GM23248 (cell line): ENCODE data around the gene AHI1. TPM values are rescaled to one million over a fixed set of nuclear protein-coding genes. Genes with fewer than 3 reads are reported as not detected.
A peak's percentile ranks its signal among the peaks of the same experiment; 100 is the strongest.

Source experiments
- DNase-seq: peaks from one replicate; pipeline ENCODE4 v3.0.0-alpha.2; 2015
- H2AFZ ChIP-seq: fragments of 200-600 bp; sonication (generic); 2 replicates; pipeline ENCODE4 v1.6.1; 2016; ENCODE audit warnings: antibody characterized with exemption
- H3F3A ChIP-seq: fragments of 200-600 bp; sonication (generic); 2 replicates; pipeline ENCODE4 v1.6.1; 2016; ENCODE audit warnings: mild to moderate bottlenecking, antibody characterized with exemption, mixed run types; ENCODE audit not compliant: insufficient read depth
- H3K27ac ChIP-seq: fragments of 200-600 bp; sonication (generic); 2 replicates; pipeline ENCODE4 v1.5.1; 2016; ENCODE audit warnings: mild to moderate bottlenecking
- H3K27me3 ChIP-seq: fragments of 200-600 bp; sonication (generic); replicated peaks from 2 replicates; pipeline ENCODE4 v1.6.1; 2016; ENCODE audit warnings: mild to moderate bottlenecking; ENCODE audit not compliant: insufficient read depth
- H3K36me3 ChIP-seq: fragments of 200-600 bp; sonication (generic); 2 replicates; pipeline ENCODE4 v1.6.1; 2016; ENCODE audit warnings: low read depth, mild to moderate bottlenecking
- H3K4me1 ChIP-seq: fragments of 200-600 bp; sonication (generic); 2 replicates; pipeline ENCODE4 v1.6.1; 2016; ENCODE audit warnings: mild to moderate bottlenecking; ENCODE audit not compliant: insufficient read depth
- H3K4me2 ChIP-seq: fragments of 200-600 bp; sonication (generic); one replicate; pipeline ENCODE4 v1.6.1; 2016; ENCODE audit warnings: mild to moderate bottlenecking; ENCODE audit not compliant: unreplicated experiment
- H3K4me3 ChIP-seq: fragments of 200-600 bp; sonication (generic); 2 replicates; pipeline ENCODE4 v1.5.1; 2016; ENCODE audit warnings: mild to moderate bottlenecking
- H3K79me2 ChIP-seq: fragments of 200-600 bp; sonication (generic); 2 replicates; pipeline ENCODE4 v1.6.1; 2016; ENCODE audit warnings: mild to moderate bottlenecking; ENCODE audit not compliant: insufficient read depth
- H3K9ac ChIP-seq: fragments of 200-600 bp; sonication (generic); 2 replicates; pipeline ENCODE4 v1.6.1; 2016; ENCODE audit warnings: mild to moderate bottlenecking
- H3K9me2 ChIP-seq: fragments of 200-600 bp; sonication (generic); 2 replicates; pipeline ENCODE4 v1.6.1; 2016; ENCODE audit warnings: mixed run types, mild to moderate bottlenecking, moderate library complexity; ENCODE audit not compliant: insufficient read depth
- H3K9me3 ChIP-seq: fragments of 200-600 bp; sonication (generic); one replicate; pipeline ENCODE4 v1.6.1; 2017; ENCODE audit warnings: low read depth
- H4K20me1 ChIP-seq: fragments of 200-600 bp; sonication (generic); 2 replicates; pipeline ENCODE4 v1.6.0; 2016; ENCODE audit not compliant: insufficient read depth
- EZH2 ChIP-seq: fragments of 200-600 bp; sonication (generic); IDR thresholded peaks from 2 replicates; pipeline ENCODE4 v1.6.1; 2018; ENCODE audit warnings: antibody characterized with exemption, mild to moderate bottlenecking; ENCODE audit not compliant: insufficient read depth, poor library complexity, severe bottlenecking
- EZH2phosphoT487 ChIP-seq: fragments of 200-600 bp; sonication (generic); IDR thresholded peaks from 2 replicates; pipeline ENCODE4 v1.6.1; 2018; ENCODE audit warnings: antibody characterized with exemption, moderate library complexity, mild to moderate bottlenecking, low read depth; ENCODE audit not compliant: insufficient read depth
- WGBS, 2 experiments: methylation state at CpG; one replicate each; pipeline ENCODE4 v1.1.6; 2015 to 2017; ENCODE audit warnings: low lambda C conversion rate in 2 of 2, low coverage in 1 of 2; ENCODE audit errors: missing lambda C conversion rate in 2 of 2; 5-methylcytosine and 5-hydroxymethylcytosine counted together
- in situ Hi-C: fragments of 300-500 bp; cut with MboI; formaldehyde crosslinking; loops from 2 replicates; pipeline ENCODE4 v1.15.0; 2020
- polyA plus RNA-seq: library from polyadenylated mRNA; unstranded; fragments of >200 nt; fragmentation: Nextera tagmentation; extraction: Ambion mirVana; gene quantifications from 2 replicates; pipeline ENCODE4 v1.2.1, GENCODE V29; 2016
- total RNA-seq: library from RNA; depleted of rRNA; stranded (reverse); fragments of >200 nt; shearing (Covaris generic); gene quantifications from 2 replicates; pipeline ENCODE4 v1.2.3, GENCODE V29; 2014

Gene AHI1
- total and polyA plus RNA-seq, 2 experiments from 2014 or later = 11.1 to 25.9 TPM

DNA sequence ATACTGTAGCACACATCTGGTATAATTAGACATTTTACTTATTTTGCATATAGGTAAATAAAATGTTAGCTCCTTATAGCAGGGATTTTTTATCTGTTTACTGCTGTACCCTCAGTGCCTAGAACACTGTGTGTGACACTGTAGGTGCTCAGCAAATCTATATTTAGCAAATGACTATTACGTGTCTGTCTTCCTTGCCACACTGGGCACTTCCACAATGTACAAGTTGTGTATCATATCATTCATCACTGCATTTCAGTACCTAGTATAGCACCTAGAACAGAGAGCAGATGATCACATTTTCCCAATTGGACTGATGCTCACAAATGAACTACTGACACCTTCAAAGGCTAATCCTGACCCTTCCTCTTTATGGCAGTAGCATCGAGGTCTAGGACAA is 200.8 kb downstream of the AHI1 start:
- Histone ChIP-seq H4K20me1 (no peaks in the 10 kb centered on the region), H3F3A (peaks cover 25% of the 10 kb centered on the region), H3K27ac (no peak overlapping the region), H3K27me3 (no peaks in the 10 kb centered on the region), H3K9ac (no peak overlapping the region), H3K4me2 (no peak overlapping the region), H2AFZ (no peak overlapping the region), H3K4me1 (peaks cover 30% of the 10 kb centered on the region), H3K9me3 (no peaks in the 10 kb centered on the region), H3K36me3 (no peaks in the 10 kb centered on the region), H3K79me2 (no peaks in the 10 kb centered on the region), H3K9me2 (no peaks in the 10 kb centered on the region), H3K4me3 (no peak overlapping the region)
- TF ChIP-seq EZH2 (no peak), EZH2phosphoT487 (no peak)
- in situ Hi-C loops = no loop called here
- WGBS, 2 experiments = 95 to 98% methylated on average over 2 of the region's 2 CpGs
- DNase-seq = no peak

DNA sequence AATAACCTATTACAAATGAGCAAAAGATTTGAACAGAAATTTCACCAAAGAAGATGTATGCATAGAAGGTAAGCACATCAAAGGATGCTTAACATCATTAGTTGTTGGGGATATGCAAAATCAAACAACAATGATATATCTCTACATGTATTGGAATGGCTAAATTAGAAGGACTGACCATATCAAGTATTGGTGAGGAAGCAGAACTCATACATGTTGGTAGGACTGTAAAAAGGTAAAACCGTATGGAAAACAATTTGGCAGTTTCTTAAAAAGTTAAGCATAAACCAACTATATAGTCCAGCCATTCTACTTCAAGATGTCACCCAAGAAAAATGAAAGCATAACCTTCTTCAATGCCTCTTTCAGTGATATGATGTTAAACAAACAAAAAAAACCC is 202.5 kb downstream of the AHI1 start:
- DNase-seq = no peak
- in situ Hi-C loops = no loop called here
- Histone ChIP-seq H3K9me2 (no peaks in the 10 kb centered on the region), H3K79me2 (no peaks in the 10 kb centered on the region), H3K27ac (no peak overlapping the region), H3K36me3 (peaks cover 2% of the 10 kb centered on the region; the same call in 1 of the 2 replicates), H3K27me3 (no peaks in the 10 kb centered on the region), H3K4me1 (peaks cover 23% of the 10 kb centered on the region), H4K20me1 (no peaks in the 10 kb centered on the region), H3K9me3 (no peaks in the 10 kb centered on the region), H3K4me2 (no peak overlapping the region), H3K9ac (no peak overlapping the region), H3K4me3 (no peak overlapping the region), H2AFZ (no peak overlapping the region), H3F3A (peaks cover 13% of the 10 kb centered on the region; the same call in 1 of the 2 replicates)
- TF ChIP-seq EZH2 = no peak
- 50 to 57% methylated on average over 1 of the region's 1 CpG for WGBS, 2 experiments

DNA sequence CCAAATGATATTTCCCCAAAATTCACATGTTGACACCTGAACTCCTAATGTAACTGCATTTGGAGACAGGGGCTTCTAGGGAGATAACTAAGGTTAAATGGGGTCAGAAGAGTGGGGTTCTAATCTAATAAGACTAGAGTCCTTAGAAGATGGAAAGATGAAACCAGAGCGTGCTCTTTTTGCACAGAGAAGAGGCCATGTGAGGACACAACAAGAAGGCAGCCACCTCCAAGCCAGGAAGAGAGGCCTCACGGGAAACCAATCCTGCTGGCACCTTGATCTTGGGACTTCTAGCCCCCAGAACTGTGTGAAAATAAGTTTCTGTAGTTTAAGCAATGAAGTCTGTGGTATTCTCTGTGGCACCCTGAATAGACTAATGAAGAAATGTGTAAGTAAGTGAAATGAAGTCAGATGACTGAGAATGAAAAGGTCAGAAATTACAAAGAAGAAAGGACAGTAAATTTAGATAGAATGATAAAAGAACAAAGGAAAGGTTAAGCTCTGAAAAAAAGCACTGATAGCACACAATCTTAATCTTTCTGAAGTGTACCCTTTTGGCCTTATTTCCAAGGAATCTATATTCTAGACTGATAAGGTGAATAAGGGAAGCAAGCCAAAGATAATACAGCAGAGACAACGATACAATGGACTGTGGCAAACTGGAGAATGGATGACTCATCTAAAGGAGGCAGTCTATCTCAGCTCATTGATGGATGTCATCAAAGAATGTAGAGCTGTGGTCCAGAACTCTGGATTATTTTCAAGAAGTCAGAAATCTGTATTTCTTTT is 206.1 kb downstream of the AHI1 start:
- Histone ChIP-seq H4K20me1 (no peaks in the 10 kb centered on the region), H3K9ac (no peak overlapping the region), H3K4me3 (no peak overlapping the region), H3K4me2 (no peak overlapping the region), H3K4me1 (peaks cover 9% of the 10 kb centered on the region; the same call in 1 of the 2 replicates), H3F3A (no peaks in the 10 kb centered on the region), H3K9me2 (no peaks in the 10 kb centered on the region), H3K9me3 (no peaks in the 10 kb centered on the region), H3K27ac (no peak overlapping the region), H3K79me2 (no peaks in the 10 kb centered on the region), H2AFZ (no peak overlapping the region), H3K27me3 (no peaks in the 10 kb centered on the region), H3K36me3 (peaks cover 4% of the 10 kb centered on the region; the same call in 1 of the 2 replicates)
- no peak for TF ChIP-seq EZH2
- TF ChIP-seq EZH2phosphoT487 = no peak
- 77 to 83% methylated on average over 3 of the region's 3 CpGs for WGBS, 2 experiments
- DNase-seq = peak; percentile 7
- in situ Hi-C loops = no loop called here

DNA sequence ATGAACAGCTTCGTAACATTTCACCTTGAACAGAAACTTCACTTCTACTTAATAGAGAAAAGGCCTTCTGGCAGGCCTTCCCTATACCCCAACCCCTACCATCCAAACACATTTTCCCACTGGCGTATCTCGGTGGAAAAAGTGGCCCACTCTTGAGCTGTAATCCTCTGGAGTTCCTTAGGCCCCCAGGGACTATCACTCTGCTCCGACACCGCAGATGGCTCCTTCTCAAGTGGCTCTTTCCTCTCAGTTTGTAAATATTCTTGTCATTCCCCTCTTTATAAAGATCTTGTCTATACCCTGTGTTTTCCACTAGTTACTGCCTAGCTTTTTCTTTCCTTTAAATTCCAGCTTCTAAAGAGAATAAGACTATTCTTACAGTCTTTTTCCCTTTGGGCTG is 207.7 kb downstream of the AHI1 start:
- Histone ChIP-seq H4K20me1 (no peaks in the 10 kb centered on the region), H3K9me3 (no peaks in the 10 kb centered on the region), H3F3A (no peaks in the 10 kb centered on the region), H3K27me3 (no peaks in the 10 kb centered on the region), H3K4me2 (no peak overlapping the region), H3K9ac (no peak overlapping the region), H2AFZ (no peak overlapping the region), H3K4me1 (peaks cover 9% of the 10 kb centered on the region; the same call in 1 of the 2 replicates), H3K4me3 (no peak overlapping the region), H3K79me2 (no peaks in the 10 kb centered on the region), H3K36me3 (peaks cover 4% of the 10 kb centered on the region; the same call in 1 of the 2 replicates), H3K9me2 (no peaks in the 10 kb centered on the region), H3K27ac (no peak overlapping the region)
- in situ Hi-C loops = no loop called here
- WGBS, 2 experiments = 96 to 98% methylated on average over 5 of the region's 5 CpGs
- no peak for TF ChIP-seq EZH2phosphoT487
- no peak for TF ChIP-seq EZH2
- DNase-seq = no peak
